SU-DHL-6 (cell line): ENCODE measurements around the gene SMAD2.

ENCODE experiments used
- H2AFZ ChIP-seq: fragments of 200-600 bp; sonication (generic); 2 replicates; pipeline ENCODE4 v1.6.1; 2014; ENCODE audit warnings: low read depth, mild to moderate bottlenecking, moderate library complexity, mixed read lengths, antibody characterized with exemption, low read length; ENCODE audit not compliant: severe bottlenecking
- H3F3A ChIP-seq: fragments of 200-600 bp; shearing (Covaris generic); 2 replicates; pipeline ENCODE4 v1.6.0; 2016; ENCODE audit warnings: antibody characterized with exemption, mild to moderate bottlenecking; ENCODE audit not compliant: insufficient read depth
- H3K27ac ChIP-seq: fragments of 200-600 bp; sonication (generic); 2 replicates; pipeline ENCODE4 v1.5.1; 2016; ENCODE audit warnings: low read depth, mild to moderate bottlenecking, low read length, moderate library complexity, mixed read lengths
- H3K27me3 ChIP-seq: fragments of 200-600 bp; sonication (generic), shearing (Covaris generic); 2 replicates; pipeline ENCODE4 v1.6.0; 2014; ENCODE audit warnings: mild to moderate bottlenecking, low read length
- H3K36me3 ChIP-seq: fragments of 200-600 bp; sonication (generic); 2 replicates; pipeline ENCODE4 v1.6.1; 2014; ENCODE audit warnings: mild to moderate bottlenecking, low read length, mixed read lengths
- H3K4me2 ChIP-seq: fragments of 300-600, 200-600 bp; shearing (Covaris generic), sonication (generic); 2 replicates; pipeline ENCODE4 v1.6.0; 2014; ENCODE audit warnings: low read length, low read depth, mild to moderate bottlenecking; ENCODE audit not compliant: poor library complexity, severe bottlenecking
- H3K4me3 ChIP-seq: fragments of 200-600 bp; sonication (generic); 2 replicates; pipeline ENCODE4 v1.5.1; 2014; ENCODE audit warnings: antibody characterized with exemption, low read length, mild to moderate bottlenecking, mixed read lengths; ENCODE audit not compliant: insufficient read depth, poor library complexity, severe bottlenecking
- H3K79me2 ChIP-seq: fragments of 200-600 bp; sonication (generic); 2 replicates; pipeline ENCODE4 v1.6.1; 2014; ENCODE audit warnings: mild to moderate bottlenecking, low read length, moderate library complexity; ENCODE audit not compliant: insufficient read depth
- H3K9ac ChIP-seq: fragments of 200-600 bp; sonication (generic); 2 replicates; pipeline ENCODE4 v1.7.0; 2014; ENCODE audit warnings: mild to moderate bottlenecking, low read length
- H3K9me2 ChIP-seq: fragments of 200-600 bp; sonication (generic); replicated peaks from 2 replicates; pipeline ENCODE4 v1.6.1; 2014; ENCODE audit warnings: low read length; ENCODE audit not compliant: insufficient read depth
- H3K9me3 ChIP-seq: fragments of 200-600 bp; sonication (generic); 2 replicates; pipeline ENCODE4 v1.6.1; 2014; ENCODE audit warnings: low read length, mixed read lengths; ENCODE audit not compliant: insufficient read depth
- H4K20me1 ChIP-seq: fragments of 200-600 bp; sonication (generic); 2 replicates; pipeline ENCODE4 v1.6.1; 2014; ENCODE audit warnings: low read depth, mild to moderate bottlenecking, antibody characterized with exemption, low read length, moderate library complexity, mixed read lengths
- EZH2phosphoT487 ChIP-seq: fragments of 200-600 bp; sonication (generic), shearing (Covaris generic); conservative IDR thresholded peaks from 2 replicates; pipeline ENCODE4 v1.6.1; 2018; ENCODE audit warnings: mild to moderate bottlenecking, antibody characterized with exemption, low read length, moderate library complexity, mixed read lengths
- TF ChIP-seq, protein P1 (sequence below): fragments of 200-600 bp; sonication (generic); IDR thresholded peaks from one replicate; pipeline ENCODE4 v1.5.1; 2017; ENCODE audit warnings: antibody characterized with exemption, mild to moderate bottlenecking, low read length, moderate library complexity; ENCODE audit not compliant: insufficient read depth, poor library complexity, severe bottlenecking

Gene SMAD2

GRCh38 chr18:47815486-47816270 lies 114.8 kb downstream of the SMAD2 start:
- no peak overlapping the region for H3K4me3 ChIP-seq
- H3K27ac ChIP-seq = no peak overlapping the region
- no peaks in the 10 kb centered on the region for H4K20me1 ChIP-seq
- H3K9me2 ChIP-seq = no peaks in the 10 kb centered on the region
- H2AFZ ChIP-seq = no peak overlapping the region
- H3K79me2 ChIP-seq = no peaks in the 10 kb centered on the region
- H3K9ac ChIP-seq = no peak overlapping the region
- H3F3A ChIP-seq = no peaks in the 10 kb centered on the region
- H3K36me3 ChIP-seq = no peaks in the 10 kb centered on the region
- H3K9me3 ChIP-seq = no peaks in the 10 kb centered on the region
- no peaks in the 10 kb centered on the region for H3K27me3 ChIP-seq
- TF ChIP-seq, protein P1, sequence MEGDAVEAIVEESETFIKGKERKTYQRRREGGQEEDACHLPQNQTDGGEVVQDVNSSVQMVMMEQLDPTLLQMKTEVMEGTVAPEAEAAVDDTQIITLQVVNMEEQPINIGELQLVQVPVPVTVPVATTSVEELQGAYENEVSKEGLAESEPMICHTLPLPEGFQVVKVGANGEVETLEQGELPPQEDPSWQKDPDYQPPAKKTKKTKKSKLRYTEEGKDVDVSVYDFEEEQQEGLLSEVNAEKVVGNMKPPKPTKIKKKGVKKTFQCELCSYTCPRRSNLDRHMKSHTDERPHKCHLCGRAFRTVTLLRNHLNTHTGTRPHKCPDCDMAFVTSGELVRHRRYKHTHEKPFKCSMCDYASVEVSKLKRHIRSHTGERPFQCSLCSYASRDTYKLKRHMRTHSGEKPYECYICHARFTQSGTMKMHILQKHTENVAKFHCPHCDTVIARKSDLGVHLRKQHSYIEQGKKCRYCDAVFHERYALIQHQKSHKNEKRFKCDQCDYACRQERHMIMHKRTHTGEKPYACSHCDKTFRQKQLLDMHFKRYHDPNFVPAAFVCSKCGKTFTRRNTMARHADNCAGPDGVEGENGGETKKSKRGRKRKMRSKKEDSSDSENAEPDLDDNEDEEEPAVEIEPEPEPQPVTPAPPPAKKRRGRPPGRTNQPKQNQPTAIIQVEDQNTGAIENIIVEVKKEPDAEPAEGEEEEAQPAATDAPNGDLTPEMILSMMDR = no peak
- no peak for TF ChIP-seq EZH2phosphoT487
- H3K4me2 ChIP-seq = no peak overlapping the region

- Histone ChIP-seq H4K20me1 (no peaks in the 10 kb centered on the region), H3K4me2 (no peak overlapping the region)
- no peak for TF ChIP-seq EZH2phosphoT487
- TF ChIP-seq, protein P1 = no peak
Observed at GRCh38 chr18:47809420-47809819, 121.0 kb downstream of the SMAD2 start.

GRCh38 chr18:47802802-47803201 lies 127.7 kb downstream of the SMAD2 start:
- H3K4me3 ChIP-seq = no peak overlapping the region
- no peaks in the 10 kb centered on the region for H3K27me3 ChIP-seq
- TF ChIP-seq, protein P1 = no peak
- no peak for TF ChIP-seq EZH2phosphoT487
- H3K79me2 ChIP-seq = no peaks in the 10 kb centered on the region
- H3K9me2 ChIP-seq = no peaks in the 10 kb centered on the region
- no peak overlapping the region for H3K9ac ChIP-seq
- no peak overlapping the region for H3K27ac ChIP-seq
- H3K4me2 ChIP-seq = no peak overlapping the region
- no peaks in the 10 kb centered on the region for H3K9me3 ChIP-seq
- no peaks in the 10 kb centered on the region for H3F3A ChIP-seq
- no peaks in the 10 kb centered on the region for H3K36me3 ChIP-seq
- H2AFZ ChIP-seq = no peak overlapping the region
- H4K20me1 ChIP-seq = no peaks in the 10 kb centered on the region

More at GRCh38 chr18:47809420-47809819, 121.0 kb downstream of the SMAD2 start:
- no peak overlapping the region for H3K27ac ChIP-seq
- no peaks in the 10 kb centered on the region for H3K9me3 ChIP-seq
- H2AFZ ChIP-seq = no peak overlapping the region
- H3K9ac ChIP-seq = no peak overlapping the region
- no peaks in the 10 kb centered on the region for H3K36me3 ChIP-seq
- no peak overlapping the region for H3K4me3 ChIP-seq
- no peaks in the 10 kb centered on the region for H3F3A ChIP-seq
- H3K9me2 ChIP-seq = no peaks in the 10 kb centered on the region
- H3K79me2 ChIP-seq = no peaks in the 10 kb centered on the region
- H3K27me3 ChIP-seq = no peaks in the 10 kb centered on the region
